Testis (tissue), 3 donors: ENCODE data around the gene CNTLN. TPM values are rescaled to one million over a fixed set of nuclear protein-coding genes. Genes with fewer than 3 reads are reported as not detected.
"Not testable (repeated sequence)": the region's sequence is repeated elsewhere in the genome, so short reads cannot be mapped to it uniquely, and the experiment has no call there.

ENCODE experiments used
- DNase-seq: peaks from one replicate; pipeline ENCODE4 v3.0.0-alpha.2; 2019
- H3K27ac ChIP-seq, 2 donors: fragments of 200-600 bp; sonication (generic); one replicate each; pipeline ENCODE4 v1.5.1; 2019
- H3K27me3 ChIP-seq: fragments of 200-600 bp; sonication (generic); one replicate; pipeline ENCODE4 v1.5.1; 2019
- H3K36me3 ChIP-seq: fragments of 200-600 bp; sonication (generic); one replicate; pipeline ENCODE4 v1.5.1; 2017; ENCODE audit warnings: low read depth; ENCODE audit errors: missing control alignments
- H3K4me1 ChIP-seq: fragments of 200-600 bp; sonication (generic); one replicate; pipeline ENCODE4 v1.5.1; 2019
- H3K4me3 ChIP-seq, 2 donors: fragments of 200-600 bp; sonication (generic); one replicate each; pipeline ENCODE4 v1.5.1; 2017 to 2019
- H3K9me3 ChIP-seq: fragments of 200-600 bp; sonication (generic); one replicate; pipeline ENCODE4 v1.5.1; 2017
- POLR2A ChIP-seq: fragments of 450-650 bp; IDR thresholded peaks from one replicate; pipeline ENCODE4 v1.6.1; 2017; ENCODE audit warnings: antibody characterized with exemption, mild to moderate bottlenecking, moderate library complexity
- WGBS, 2 donors: methylation state at CpG; one replicate each; pipeline ENCODE4 v1.1.5; 2018; 5-methylcytosine and 5-hydroxymethylcytosine counted together
- intact Hi-C: fragments of 100-400 bp; cut with DNase I; formaldehyde crosslinking; loops from one replicate; pipeline ENCODE4 v1.15.1; 2023; ENCODE audit warnings: low total_unique reads
- polyA plus RNA-seq: library from polyadenylated mRNA; stranded (reverse); fragments of 350-450 nt; fragmentation: Illumina TruSeq; extraction: RNeasy Lipid Tissue Mini Kit (QIAGEN cat#74804); gene quantifications from one replicate; pipeline ENCODE4 v1.2.3, GENCODE V29; 2014; ENCODE audit warnings: low read depth, low replicate concordance; ENCODE audit not compliant: insufficient read depth
- total RNA-seq, 2 donors: library from RNA; depleted of rRNA; stranded (reverse); fragments of >200 nt; gene quantifications; one replicate each; pipeline ENCODE4 v1.2.3, GENCODE V29; 2016
- TF ChIP-seq, protein P1 (sequence below), 3 experiments: fragments of 450-650 bp in 2 of 3; fragments of 200-600 bp in 1 of 3; sonication (generic) in 1 of 3; IDR thresholded peaks; one replicate each; pipeline ENCODE4 v1.5.1; 2016 to 2019; ENCODE audit warnings: antibody characterized with exemption in 3 of 3, mild to moderate bottlenecking in 2 of 3, moderate library complexity in 1 of 3

CNTLN gene
- total and polyA plus RNA-seq, 3 donors from 2014 or later, result 6.3 to 23.7 (median 19.9) TPM

DNA sequence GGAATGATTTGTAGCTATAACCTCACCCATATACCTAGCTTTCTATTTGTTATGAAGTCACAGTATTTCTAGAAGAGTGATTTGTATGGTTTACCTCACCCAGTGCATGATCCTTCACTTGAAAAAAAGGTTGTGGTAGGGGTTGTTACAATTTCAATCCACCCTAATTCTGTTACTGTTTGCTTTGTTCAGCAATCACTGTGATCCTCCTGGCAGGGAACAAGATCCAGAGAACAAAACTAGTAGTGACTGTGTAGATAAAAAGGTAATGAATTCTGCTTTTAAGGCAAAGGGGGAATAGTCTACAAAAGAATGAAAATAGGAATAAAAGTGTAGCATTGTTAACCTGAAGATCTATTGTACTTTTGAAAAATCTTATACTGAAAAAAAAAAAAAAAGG, 252.7 kb downstream of the CNTLN start:
- intact Hi-C loops, result no loop called here
- no peaks in the 10 kb centered on the region for H3K9me3 ChIP-seq
- no peaks in the 10 kb centered on the region for H3K36me3 ChIP-seq
- no peaks in the 10 kb centered on the region for H3K4me1 ChIP-seq
- no peak overlapping the region for H3K4me3 ChIP-seq
- no peaks in the 10 kb centered on the region for H3K27me3 ChIP-seq
- DNase-seq, result no peak
- H3K27ac ChIP-seq, result peak overlapping the region; percentile 12 to 64
- no peak for TF ChIP-seq POLR2A

DNA sequence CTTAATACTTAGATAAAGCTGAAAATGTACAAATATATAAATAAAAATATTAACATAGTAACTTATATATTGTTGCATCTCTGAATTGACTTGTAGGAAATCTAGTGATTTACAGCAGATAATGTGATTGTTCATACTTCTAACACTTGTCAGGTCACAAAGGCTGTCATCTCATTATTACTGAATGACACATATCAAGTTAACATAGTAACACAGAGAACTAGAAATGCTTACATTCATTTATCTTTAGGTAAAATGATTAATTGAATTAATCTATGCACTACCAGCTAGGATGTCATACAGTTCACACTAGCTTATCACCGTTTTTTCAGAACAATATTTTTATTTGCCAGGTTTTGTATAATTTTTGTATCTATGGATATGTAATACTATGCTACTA, 254.2 kb downstream of the CNTLN start:
- Histone ChIP-seq H3K27me3 (no peaks in the 10 kb centered on the region), H3K27ac (peak overlapping the region in 1 of 2 donors; percentile 64), H3K4me3 (no peak overlapping the region), H3K4me1 (no peaks in the 10 kb centered on the region), H3K9me3 (no peaks in the 10 kb centered on the region), H3K36me3 (no peaks in the 10 kb centered on the region)
- no peak for DNase-seq
- intact Hi-C loops, result no loop called here
- TF ChIP-seq, protein P1, sequence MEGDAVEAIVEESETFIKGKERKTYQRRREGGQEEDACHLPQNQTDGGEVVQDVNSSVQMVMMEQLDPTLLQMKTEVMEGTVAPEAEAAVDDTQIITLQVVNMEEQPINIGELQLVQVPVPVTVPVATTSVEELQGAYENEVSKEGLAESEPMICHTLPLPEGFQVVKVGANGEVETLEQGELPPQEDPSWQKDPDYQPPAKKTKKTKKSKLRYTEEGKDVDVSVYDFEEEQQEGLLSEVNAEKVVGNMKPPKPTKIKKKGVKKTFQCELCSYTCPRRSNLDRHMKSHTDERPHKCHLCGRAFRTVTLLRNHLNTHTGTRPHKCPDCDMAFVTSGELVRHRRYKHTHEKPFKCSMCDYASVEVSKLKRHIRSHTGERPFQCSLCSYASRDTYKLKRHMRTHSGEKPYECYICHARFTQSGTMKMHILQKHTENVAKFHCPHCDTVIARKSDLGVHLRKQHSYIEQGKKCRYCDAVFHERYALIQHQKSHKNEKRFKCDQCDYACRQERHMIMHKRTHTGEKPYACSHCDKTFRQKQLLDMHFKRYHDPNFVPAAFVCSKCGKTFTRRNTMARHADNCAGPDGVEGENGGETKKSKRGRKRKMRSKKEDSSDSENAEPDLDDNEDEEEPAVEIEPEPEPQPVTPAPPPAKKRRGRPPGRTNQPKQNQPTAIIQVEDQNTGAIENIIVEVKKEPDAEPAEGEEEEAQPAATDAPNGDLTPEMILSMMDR (IDR thresholded peaks at IDR 0.05), result no peak
- no peak for TF ChIP-seq POLR2A
- WGBS, 2 donors, result 0 to 43% methylated on average over 1 of the region's 1 CpG

DNA sequence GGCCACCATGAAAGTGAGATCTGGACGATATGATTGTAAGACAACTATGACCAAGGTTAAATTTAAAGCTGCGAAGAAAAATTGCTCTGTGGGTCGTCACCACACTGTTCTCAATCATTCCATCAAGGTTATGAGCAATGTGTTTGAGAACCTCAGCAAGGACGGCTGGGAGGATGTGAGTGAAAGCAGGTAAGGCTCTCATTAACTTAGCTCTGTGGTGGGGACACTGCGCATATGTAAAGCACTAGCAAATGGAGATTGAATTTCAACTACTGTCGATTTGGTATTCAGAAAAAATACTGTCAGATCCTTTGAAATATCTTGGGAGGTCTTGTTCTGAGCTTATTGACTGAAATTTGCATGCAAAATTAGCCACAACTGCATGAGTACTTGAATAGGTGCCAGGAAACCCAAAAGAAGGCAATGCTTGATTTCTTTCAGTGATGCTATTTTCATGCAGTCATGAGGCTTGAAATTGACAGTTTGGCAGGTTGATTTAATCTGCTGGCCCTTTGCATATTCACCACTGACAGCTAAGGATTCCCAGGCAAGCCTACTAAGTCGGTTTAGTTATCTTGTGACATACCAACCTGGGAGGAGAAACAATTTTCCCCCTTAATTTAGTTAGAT, 260.2 kb downstream of the CNTLN start:
- Histone ChIP-seq H3K4me3 (no peak overlapping the region), H3K27me3 (no peaks in the 10 kb centered on the region), H3K36me3 (no peaks in the 10 kb centered on the region), H3K9me3 (no peaks in the 10 kb centered on the region), H3K4me1 (peaks cover 7% of the 10 kb centered on the region), H3K27ac (peak overlapping the region in 1 of 2 donors; percentile 4)
- TF ChIP-seq POLR2A, result no peak
- TF ChIP-seq, protein P1 (IDR thresholded peaks at IDR 0.05), result no peak
- DNase-seq, result no peak
- intact Hi-C loops, result no loop called here
- 65 to 68% methylated on average over 7 of the region's 7 CpGs for WGBS, 2 donors

DNA sequence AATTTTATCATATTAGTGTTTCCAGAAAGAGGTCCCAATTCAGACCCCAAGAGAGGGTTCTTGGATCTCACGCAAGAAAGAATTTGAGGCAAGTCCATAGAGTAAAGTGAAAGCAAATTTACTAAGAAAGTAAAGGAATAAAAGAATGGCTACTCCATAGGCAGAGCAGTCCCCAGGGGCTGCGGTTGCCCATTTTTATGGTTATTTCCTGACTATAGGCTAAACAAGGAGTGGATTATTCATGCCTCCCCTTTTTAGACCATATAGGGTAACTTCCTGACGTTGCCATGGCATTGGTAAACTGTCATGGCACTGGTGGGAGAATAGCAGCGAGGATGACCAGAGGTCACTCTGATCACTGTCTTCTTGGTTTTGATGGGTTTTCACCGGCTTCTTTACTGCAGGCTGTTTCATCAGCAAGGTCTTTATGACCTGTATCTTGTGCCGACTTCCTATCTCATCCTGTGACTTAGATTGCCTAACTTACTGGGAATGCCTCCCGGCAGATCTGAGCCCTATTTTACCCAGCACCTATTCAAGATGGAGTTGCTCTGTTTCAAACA, 262.4 kb downstream of the CNTLN start:
- H3K9me3 ChIP-seq, H3K4me1 ChIP-seq, intact Hi-C loops, H3K27me3 ChIP-seq, H3K36me3 ChIP-seq, H3K4me3 ChIP-seq: not testable (repeated sequence)
- peak overlapping the region; percentile 46 to 59 for H3K27ac ChIP-seq
- 83 to 84% methylated on average over 7 of the region's 7 CpGs for WGBS, 2 donors
- DNase-seq, result peak; percentile 37

DNA sequence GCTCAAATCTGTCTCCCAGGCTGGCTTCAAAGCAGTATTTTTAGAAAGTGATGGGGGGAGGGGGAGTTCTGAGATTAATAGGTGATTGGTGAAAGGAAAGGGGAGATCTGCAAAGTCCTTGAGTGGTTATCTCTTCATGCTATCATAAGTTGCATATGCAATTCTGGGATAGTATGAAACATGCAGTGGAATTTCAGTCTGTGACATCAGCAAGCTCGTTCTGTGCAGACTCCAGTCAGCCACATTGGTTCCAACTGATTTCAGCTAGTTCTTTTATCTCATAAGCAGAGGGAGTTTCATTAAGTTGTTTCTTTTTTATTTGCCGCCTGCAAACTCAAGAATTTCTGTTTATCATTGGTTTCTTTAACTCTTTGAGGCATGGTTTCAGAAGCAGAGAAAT, 263.5 kb downstream of the CNTLN start:
- Histone ChIP-seq H3K36me3 (no peaks in the 10 kb centered on the region), H3K9me3 (no peaks in the 10 kb centered on the region), H3K27ac (peak overlapping the region; percentile 43 to 59), H3K4me3 (no peak overlapping the region), H3K4me1 (peaks cover 7% of the 10 kb centered on the region), H3K27me3 (no peaks in the 10 kb centered on the region)
- intact Hi-C loops, result no loop called here
- WGBS, 2 donors, result 38 to 39% methylated on average over 2 of the region's 2 CpGs
- no peak for TF ChIP-seq POLR2A
- TF ChIP-seq, protein P1 (IDR thresholded peaks at IDR 0.05), result no peak
- DNase-seq, result peak; percentile 61

DNA sequence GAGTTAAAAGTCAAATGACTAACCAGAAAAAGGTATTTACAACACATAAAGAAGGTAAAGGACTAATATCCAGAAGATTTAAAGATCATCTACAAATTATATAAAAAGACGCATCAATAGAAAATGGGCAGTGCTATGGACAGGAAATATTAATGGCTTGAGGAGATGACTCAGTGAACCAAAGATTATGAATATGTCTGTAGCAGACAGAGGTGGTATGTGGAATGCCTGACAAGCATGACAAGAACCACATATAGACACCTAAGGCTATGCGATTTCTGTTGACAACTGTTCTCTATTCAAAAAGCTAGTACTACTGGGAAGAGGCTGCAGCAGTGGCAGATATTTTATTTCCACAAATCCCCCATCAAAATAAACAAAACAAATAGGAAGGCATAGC, 267.0 kb downstream of the CNTLN start:
- DNase-seq, result no peak
- H3K36me3 ChIP-seq, result no peaks in the 10 kb centered on the region

More for the DNA sequence above, 267.0 kb downstream of the CNTLN start:
- Histone ChIP-seq H3K27ac (no peak overlapping the region), H3K4me1 (peaks cover 7% of the 10 kb centered on the region), H3K4me3 (no peak overlapping the region), H3K27me3 (no peaks in the 10 kb centered on the region), H3K9me3 (no peaks in the 10 kb centered on the region)
- TF ChIP-seq, protein P1 (IDR thresholded peaks at IDR 0.05), result no peak
- no peak for TF ChIP-seq POLR2A
- intact Hi-C loops, result no loop called here
- 69 to 95% methylated on average over 2 of the region's 2 CpGs for WGBS, 2 donors
